K562 (cell line): Measurements from ENCODE around the gene ALDH3A2. TPM values are rescaled to one million over a fixed set of nuclear protein-coding genes. Genes with fewer than 3 reads are reported as not detected.
A peak's percentile ranks its signal among the peaks of the same experiment; 100 is the strongest.

ENCODE experiments used
- ATAC-seq: fragments of 200-7000 bp; cut with Tn5 transposase; 3 replicates; pipeline ENCODE4 v1.9.1; 2020; ENCODE audit warnings: moderate library complexity
- BruUV-seq: library from RNA; stranded (reverse); fragments of 400-500 nt; replicated peaks from 2 replicates; lab custom pipeline; 2021; lab: Mats Ljungman, UMichigan
- CTCF ChIA-PET: fragments of 300-600 bp; formaldehyde crosslinking; extraction: SDS; loops from one replicate; lab custom pipeline; 2021; ENCODE audit warnings: low intra/inter-chr PET ratio; lab: Yijun Ruan, JAX
- POLR2A ChIA-PET: fragments of 300-600, 350-650 bp; sonication (Branson Sonifier 250); formaldehyde crosslinking; extraction: SDS; loops from one replicate; lab custom pipeline; 2021; ENCODE audit warnings: antibody characterized with exemption, inconsistent platforms; lab: Yijun Ruan, JAX
- DNase-seq, 4 experiments: peaks; one replicate each; pipeline versions ENCODE4 v3.0.0 to v3.0.0-alpha.2; 2011 to 2018; ENCODE audit warnings: low spot score in 3 of 4, mixed read lengths in 3 of 4; ENCODE audit errors: extremely low read depth in 1 of 4
- FAIRE-seq: peaks from 2 replicates; lab custom pipeline; 2011; peaks lifted over from hg19 to GRCh38; lab: Jason Lieb, UNC
- H2AFZ ChIP-seq: 2 replicates; pipeline ENCODE4 v1.6.0; 2011; ENCODE audit warnings: low read depth, low read length, control low read depth, inconsistent platforms
- H3K27ac ChIP-seq: fragments of 200-600 bp; 3 replicates; pipeline ENCODE4 v1.8.0; 2011; ENCODE audit warnings: low read depth, mild to moderate bottlenecking, control low read depth, inconsistent platforms, low read length, moderate library complexity, mixed read lengths; ENCODE audit errors: extremely low read depth
- H3K27me3 ChIP-seq, 2 experiments: fragments of 300-600 bp in 1 of 2; 2 replicates in 1 of 2; 3 replicates in 1 of 2; pipeline versions ENCODE4 v1.6.0 to v1.8.0; 2011; ENCODE audit warnings: inconsistent platforms in 2 of 2, low read length in 2 of 2, mild to moderate bottlenecking in 1 of 2, mixed read lengths in 1 of 2, moderate library complexity in 1 of 2; ENCODE audit not compliant: control insufficient read depth in 2 of 2, insufficient read depth in 2 of 2
- H3K36me3 ChIP-seq: fragments of 300-600 bp; 3 replicates; pipeline ENCODE4 v1.8.0; 2011; ENCODE audit warnings: mild to moderate bottlenecking, low read length, inconsistent platforms; ENCODE audit not compliant: control insufficient read depth, insufficient read depth
- H3K4me1 ChIP-seq, 2 experiments: fragments of 200-600 bp in 1 of 2; replicated peaks in 1 of 2; 2 replicates in 1 of 2; 3 replicates in 1 of 2; pipeline versions ENCODE4 v1.5.1 to v1.8.0; 2011; ENCODE audit warnings: inconsistent platforms in 2 of 2, low read length in 2 of 2, mild to moderate bottlenecking in 1 of 2, mixed read lengths in 1 of 2, moderate library complexity in 1 of 2; ENCODE audit not compliant: control insufficient read depth in 2 of 2, insufficient read depth in 2 of 2
- H3K4me2 ChIP-seq: 2 replicates; pipeline ENCODE4 v1.6.1; 2011; ENCODE audit warnings: low read length, control low read depth, inconsistent platforms, mixed read lengths; ENCODE audit not compliant: insufficient read depth
- H3K4me3 ChIP-seq: fragments of 200-600 bp; sonication (generic), shearing (Covaris generic); 2 replicates; pipeline ENCODE4 v1.5.1; 2016; ENCODE audit warnings: control low read depth, inconsistent platforms
- H3K79me2 ChIP-seq: fragments of 200-600 bp; 3 replicates; pipeline ENCODE4 v1.8.0; 2011; ENCODE audit warnings: low read length, inconsistent platforms; ENCODE audit not compliant: control insufficient read depth, insufficient read depth
- H3K9ac ChIP-seq, 2 experiments: 2 replicates each; pipeline versions ENCODE4 v1.6.0 to v1.6.1; 2011; ENCODE audit warnings: low read depth in 2 of 2, low read length in 2 of 2, control low read depth in 1 of 2, inconsistent platforms in 1 of 2, mild to moderate bottlenecking in 1 of 2, mixed read lengths in 1 of 2; ENCODE audit not compliant: insufficient read depth in 1 of 2
- H3K9me1 ChIP-seq: one replicate; pipeline ENCODE4 v1.6.0; 2011; ENCODE audit warnings: inconsistent platforms, mild to moderate bottlenecking, low read length, moderate library complexity; ENCODE audit not compliant: control insufficient read depth, insufficient read depth
- H3K9me3 ChIP-seq: replicated peaks from 2 replicates; pipeline ENCODE4 v1.5.1; 2011; ENCODE audit warnings: low read depth, low read length, inconsistent platforms; ENCODE audit not compliant: control insufficient read depth, insufficient read depth
- H4K20me1 ChIP-seq: replicated peaks from 2 replicates; pipeline ENCODE4 v1.6.1; 2011; ENCODE audit warnings: low read length, inconsistent platforms, mixed read lengths; ENCODE audit not compliant: control insufficient read depth, insufficient read depth
- CCAR2 ChIP-seq: fragments of 200-400 bp; formaldehyde crosslinking; IDR thresholded peaks from 2 replicates; pipeline ENCODE4 v1.6.1; 2017; ENCODE audit warnings: mild to moderate bottlenecking, low read depth, low read length
- CEBPG ChIP-seq, 3 experiments: fragments of 200-800 bp in 1 of 3; sonication (Bioruptor generic) in 1 of 3; sonication (generic) in 1 of 3; formaldehyde crosslinking in 1 of 3; IDR thresholded peaks in 2 of 3; conservative IDR thresholded peaks in 1 of 3; 2 replicates each; pipeline versions ENCODE4 v1.6.1 to v1.8.0; 2016 to 2022; ENCODE audit warnings: missing compliant biosample characterization in 2 of 3, missing genetic modification characterization in 2 of 3, mild to moderate bottlenecking in 1 of 3, missing genetic modification reagents in 1 of 3
- GABPB2 ChIP-seq: fragments of 250-450 bp; sonication (Bioruptor Pico); conservative IDR thresholded peaks from 2 replicates; pipeline ENCODE4 v1.5.1; 2021; ENCODE audit warnings: mild to moderate bottlenecking
- PKNOX1 ChIP-seq: fragments of 450-650 bp; IDR thresholded peaks from 2 replicates; pipeline ENCODE4 v1.6.1; 2016
- SREBF2 ChIP-seq: sonication (generic); formaldehyde crosslinking; IDR thresholded peaks from 2 replicates; pipeline ENCODE4 v1.4.0; 2020; ENCODE audit warnings: mild to moderate bottlenecking, missing genetic modification reagents
- TEAD1 ChIP-seq, 2 experiments: fragments of 450-650 bp in 1 of 2; sonication (generic) in 1 of 2; formaldehyde crosslinking; IDR thresholded peaks; 2 replicates each; pipeline versions ENCODE4 v1.4.0 to v1.8.0; 2020 to 2022; ENCODE audit warnings: mild to moderate bottlenecking in 2 of 2, missing genetic modification reagents in 1 of 2
- ZFP30 ChIP-seq: fragments of 250-450 bp; sonication (Bioruptor Pico); IDR thresholded peaks from 2 replicates; pipeline ENCODE4 v1.8.0; 2022; ENCODE audit warnings: moderate library complexity, mild to moderate bottlenecking, inconsistent platforms, borderline replicate concordance
- ZNF280A ChIP-seq: fragments of 450-650 bp; IDR thresholded peaks from 2 replicates; pipeline ENCODE4 v1.6.1; 2018; ENCODE audit warnings: mild to moderate bottlenecking, low read depth; ENCODE audit not compliant: partially characterized antibody
- WGBS: fragments of 100-300 bp; shearing (Covaris generic); methylation state at CpG from one replicate; pipeline ENCODE4 v1.1.6; 2016; ENCODE audit warnings: low coverage, mixed read lengths; ENCODE audit not compliant: insufficient coverage; ENCODE audit errors: missing lambda C conversion rate; 5-methylcytosine and 5-hydroxymethylcytosine counted together
- in situ Hi-C: fragments of 300-500 bp; cut with MboI; formaldehyde crosslinking; loops from 4 replicates; pipeline ENCODE4 v1.15.0; 2018; ENCODE audit warnings: inconsistent platforms, mixed read lengths
- intact Hi-C: fragments of 100-400 bp; cut with micrococcal nuclease; formaldehyde crosslinking; loops from 2 replicates; pipeline ENCODE4 v1.14.2; 2022
- polyA plus RNA-seq, 8 experiments: library from polyadenylated mRNA; depleted of rRNA in 4 of 8; stranded (reverse) in 5 of 8; unstranded in 3 of 8; fragments of >200 nt; fragmentation: Nextera tagmentation in 2 of 8; fragmentation: Illumina TruSeq in 1 of 8; extraction: Ambion mirVana in 2 of 8; extraction: Trizol in 1 of 8; gene quantifications; 2 replicates each; pipeline versions ENCODE4 v1.2.1 to v1.2.3, GENCODE V29; 2011 to 2014; ENCODE audit warnings: inconsistent platforms in 1 of 8, missing spikeins in 1 of 8
- total RNA-seq, 7 experiments: library from RNA; depleted of rRNA in 6 of 7; stranded (reverse); fragments of >200 nt in 6 of 7; fragmentation: Illumina TruSeq in 2 of 7; extraction: Trizol in 2 of 7; gene quantifications; 2 replicates each; pipeline versions ENCODE4 v1.2.1 to v1.2.3, GENCODE V29; 2011 to 2021; ENCODE audit warnings: low replicate concordance in 1 of 7
- TF ChIP-seq, protein P1 (sequence below), 2 experiments: fragments of 450-650 bp in 1 of 2; sonication (generic) in 1 of 2; formaldehyde crosslinking in 1 of 2; IDR thresholded peaks in 1 of 2; conservative IDR thresholded peaks in 1 of 2; 2 replicates each; pipeline versions ENCODE4 v1.6.1 to v1.8.1; 2016 to 2023; ENCODE audit warnings: mild to moderate bottlenecking in 2 of 2, moderate library complexity in 2 of 2, inconsistent platforms in 1 of 2, missing genetic modification reagents in 1 of 2

ALDH3A2 gene
- total and polyA plus RNA-seq, 9 of the 15 experiments (the other 6 are each of a cell fraction or from before 2014, with no cell fraction given) = 0.01 to 0.78 (median 0.12) TPM; not detected in 5

DNA sequence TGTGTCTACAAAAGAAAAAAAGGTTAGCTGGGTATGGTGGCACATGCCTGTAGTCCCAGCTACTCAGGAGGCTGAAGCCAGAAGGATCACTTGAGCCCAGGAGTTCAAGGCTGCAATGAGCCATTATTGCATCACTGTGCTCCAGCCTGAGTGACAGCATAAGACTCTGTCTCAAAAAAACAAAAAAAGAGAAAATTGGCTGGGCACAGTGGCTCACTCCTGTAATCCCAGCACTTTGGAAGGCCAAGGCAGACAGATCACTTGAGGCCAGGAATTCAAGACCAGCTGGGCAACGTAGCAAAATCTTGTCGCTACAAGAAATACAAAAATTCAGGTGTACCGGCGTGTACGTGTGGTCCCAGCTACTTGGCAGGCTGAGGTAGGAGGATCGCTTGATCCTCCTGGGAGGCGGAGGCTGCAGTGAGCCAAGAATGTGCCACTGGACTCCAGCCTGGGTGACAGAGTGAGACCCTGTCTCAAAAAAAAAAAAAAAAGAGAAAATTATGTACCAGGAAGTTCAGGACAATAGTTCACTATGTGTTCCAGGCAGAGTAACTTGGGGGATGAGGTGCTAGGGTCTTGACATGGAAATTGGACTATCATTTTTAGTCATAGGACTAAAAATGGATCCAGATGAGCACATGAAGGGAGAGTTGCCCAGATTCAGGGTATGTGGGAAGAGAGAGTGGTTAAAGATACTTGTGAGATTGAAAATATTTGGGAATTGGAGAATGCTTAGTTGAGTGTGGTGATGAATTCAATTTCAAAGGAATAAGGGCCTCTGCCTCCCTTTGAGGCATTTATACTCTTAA is 11.0 kb downstream of the ALDH3A2 start:
- TF ChIP-seq GABPB2 (CRISPR knock-in tag) (no peak), CEBPG (CRISPR knock-in tag; IDR thresholded peaks at IDR 0.05) (no peak), CEBPG (tag; conservative IDR thresholded peaks at IDR 0.05 in 1 of 2, IDR thresholded peaks at IDR 0.05 in 1 of 2) (0 out of 4 replicates have a peak, but pooled peaks of 1 of the 2 experiments have one; percentile 14), ZNF280A (no peak), TEAD1 (CRISPR knock-in tag; IDR thresholded peaks at IDR 0.05) (no peak), PKNOX1 (0 out of 2 replicates have a peak, but pooled peaks have one; percentile 10), ZFP30 (CRISPR knock-in tag) (no peak), SREBF2 (CRISPR knock-in tag) (no peak), CCAR2 (no peak)
- TF ChIP-seq, protein P1, sequence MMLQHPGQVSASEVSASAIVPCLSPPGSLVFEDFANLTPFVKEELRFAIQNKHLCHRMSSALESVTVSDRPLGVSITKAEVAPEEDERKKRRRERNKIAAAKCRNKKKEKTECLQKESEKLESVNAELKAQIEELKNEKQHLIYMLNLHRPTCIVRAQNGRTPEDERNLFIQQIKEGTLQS (IDR thresholded peaks at IDR 0.05) = peak; percentile 51
- TF ChIP-seq, protein P1 (CRISPR knock-in tag; conservative IDR thresholded peaks at IDR 0.05) = no peak
- no peak overlapping the region for H2AFZ ChIP-seq
- no peak for ATAC-seq
- WGBS = 4% methylated on average over 7 of the region's 7 CpGs
- no peaks in the 10 kb centered on the region for H3K4me1 ChIP-seq
- no peak for DNase-seq
- H3K9me1 ChIP-seq = no peaks in the 10 kb centered on the region
- intact Hi-C loops (no loop called here), in situ Hi-C loops (no loop called here)
- H3K36me3 ChIP-seq = no peaks in the 10 kb centered on the region
- H3K27ac ChIP-seq = no peak overlapping the region
- no peaks in the 10 kb centered on the region for H4K20me1 ChIP-seq
- H3K4me2 ChIP-seq = no peak overlapping the region
- no peaks in the 10 kb centered on the region for H3K79me2 ChIP-seq
- no peaks in the 10 kb centered on the region for H3K27me3 ChIP-seq
- CTCF ChIA-PET = no interaction called here
- H3K9me3 ChIP-seq = no peaks in the 10 kb centered on the region
- H3K9ac ChIP-seq = no peak overlapping the region
- POLR2A ChIA-PET = no interaction called here
- no peak for FAIRE-seq
- no peak overlapping the region for H3K4me3 ChIP-seq
- BruUV-seq = no TSS peak
